Mucosa of rectum (tissue), 2 donors: ENCODE data around the gene ADAMTS20.
"Not testable (repeated sequence)": the region's sequence is repeated elsewhere in the genome, so short reads cannot be mapped to it uniquely, and the experiment has no call there.

ENCODE experiments used
- H3K27ac ChIP-seq, 2 donors: one replicate each; pipeline ENCODE4 v1.7.0; 2013; ENCODE audit warnings: inconsistent platforms in 2 of 2, low read depth in 2 of 2, low read length in 2 of 2
- H3K27me3 ChIP-seq, 2 donors: one replicate each; pipeline ENCODE4 v1.7.0; 2013; ENCODE audit warnings: low read length in 2 of 2; ENCODE audit not compliant: control insufficient read depth in 2 of 2, insufficient read depth in 2 of 2
- H3K36me3 ChIP-seq, 2 donors: one replicate each; pipeline ENCODE4 v1.7.0; 2013; ENCODE audit warnings: low read length in 2 of 2; ENCODE audit not compliant: control insufficient read depth in 2 of 2, insufficient read depth in 2 of 2
- H3K4me1 ChIP-seq, 2 donors: one replicate each; pipeline ENCODE4 v1.7.0; 2013; ENCODE audit warnings: low read length in 2 of 2, mild to moderate bottlenecking in 1 of 2; ENCODE audit not compliant: control insufficient read depth in 2 of 2, insufficient read depth in 2 of 2
- H3K4me3 ChIP-seq, 2 donors: one replicate each; pipeline ENCODE4 v1.7.0; 2013; ENCODE audit warnings: low read length in 2 of 2
- H3K9ac ChIP-seq, 2 donors: one replicate each; pipeline ENCODE4 v1.7.0; 2013; ENCODE audit warnings: low read length in 2 of 2, low read depth in 1 of 2, mild to moderate bottlenecking in 1 of 2
- H3K9me3 ChIP-seq, 2 donors: one replicate each; pipeline ENCODE4 v1.7.0; 2013; ENCODE audit warnings: low read length in 2 of 2; ENCODE audit not compliant: control insufficient read depth in 2 of 2
- donor health status: healthy.
- donor health status: Normal muscosa, but diverticular disease.

Gene ADAMTS20

DNA sequence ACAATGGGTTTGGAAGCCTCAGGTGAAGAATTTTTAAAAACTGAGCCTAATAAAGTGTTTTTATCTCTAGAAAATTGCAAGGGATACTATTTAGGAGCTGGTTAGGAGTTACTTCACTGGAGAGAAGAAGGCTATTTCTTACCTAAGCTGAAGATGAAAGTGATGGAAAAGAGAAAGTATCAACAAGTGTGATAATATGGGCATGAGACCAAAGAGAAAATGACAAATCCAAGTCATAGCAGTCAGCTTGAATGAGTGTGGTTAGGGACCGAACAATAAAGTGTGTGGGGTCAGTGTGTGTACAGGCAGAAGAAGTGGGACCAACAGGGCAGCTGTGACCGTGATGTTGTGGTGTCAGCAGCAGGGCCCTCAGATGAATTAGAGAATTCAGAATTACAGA lies 24.2 kb upstream of the ADAMTS20 start:
- Histone ChIP-seq H3K9ac (no peak overlapping the region), H3K27me3 (no peaks in the 10 kb centered on the region), H3K4me1 (no peaks in the 10 kb centered on the region), H3K4me3 (no peak overlapping the region), H3K27ac (no peak overlapping the region), H3K36me3 (no peaks in the 10 kb centered on the region), H3K9me3 (peaks cover 0 to 2% of the 10 kb centered on the region in 2 donors)

DNA sequence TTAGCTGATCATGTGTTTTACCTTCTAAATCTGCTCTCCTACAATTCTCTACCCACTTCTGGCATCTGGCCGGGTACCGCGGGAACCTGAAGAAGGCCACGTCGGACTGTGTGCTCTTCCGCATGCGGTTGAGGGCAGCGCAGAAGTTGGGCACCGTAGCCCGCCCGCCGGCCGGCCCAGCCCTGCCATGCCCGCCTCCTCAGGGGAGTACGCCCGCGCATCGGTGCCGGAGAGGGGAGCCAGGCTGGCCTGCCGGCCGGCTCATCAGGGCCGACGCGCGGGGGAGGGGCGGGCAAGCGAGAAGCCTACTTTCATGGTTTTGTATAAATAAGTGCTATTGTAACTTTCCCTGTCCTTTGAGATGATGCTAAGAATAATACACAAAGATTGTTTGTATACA lies 19.9 kb upstream of the ADAMTS20 start:
- Histone ChIP-seq H3K36me3 (no peaks in the 10 kb centered on the region), H3K27ac (no peak overlapping the region), H3K9ac (no peak overlapping the region), H3K9me3 (peaks cover 0 to 2% of the 10 kb centered on the region in 2 donors), H3K4me1 (no peaks in the 10 kb centered on the region), H3K27me3 (no peaks in the 10 kb centered on the region), H3K4me3 (no peak overlapping the region)

DNA sequence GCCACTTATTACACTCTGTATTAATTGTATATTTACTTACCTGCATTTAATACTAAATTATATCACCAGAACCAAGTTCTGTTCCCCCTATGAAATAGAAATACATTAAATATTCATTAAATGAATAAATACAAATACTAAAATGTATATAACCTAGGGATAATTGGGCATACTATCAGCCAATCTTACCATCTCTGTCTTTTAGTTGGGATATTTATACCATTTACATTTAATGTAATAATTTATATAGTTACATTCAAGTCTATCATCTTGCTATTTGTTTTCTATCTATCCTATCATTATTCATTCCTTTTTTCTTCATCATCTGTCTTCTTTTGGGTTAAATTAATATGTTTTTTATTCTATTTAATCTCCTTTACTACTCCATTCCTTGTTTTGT lies 4.1 kb upstream of the ADAMTS20 start:
- Histone ChIP-seq H3K27me3 (no peaks in the 10 kb centered on the region), H3K4me3 (no peak overlapping the region), H3K27ac (no peak overlapping the region), H3K4me1 (no peaks in the 10 kb centered on the region), H3K9ac (no peak overlapping the region), H3K36me3 (no peaks in the 10 kb centered on the region), H3K9me3 (peaks cover 0 to 3% of the 10 kb centered on the region in 2 donors)

DNA sequence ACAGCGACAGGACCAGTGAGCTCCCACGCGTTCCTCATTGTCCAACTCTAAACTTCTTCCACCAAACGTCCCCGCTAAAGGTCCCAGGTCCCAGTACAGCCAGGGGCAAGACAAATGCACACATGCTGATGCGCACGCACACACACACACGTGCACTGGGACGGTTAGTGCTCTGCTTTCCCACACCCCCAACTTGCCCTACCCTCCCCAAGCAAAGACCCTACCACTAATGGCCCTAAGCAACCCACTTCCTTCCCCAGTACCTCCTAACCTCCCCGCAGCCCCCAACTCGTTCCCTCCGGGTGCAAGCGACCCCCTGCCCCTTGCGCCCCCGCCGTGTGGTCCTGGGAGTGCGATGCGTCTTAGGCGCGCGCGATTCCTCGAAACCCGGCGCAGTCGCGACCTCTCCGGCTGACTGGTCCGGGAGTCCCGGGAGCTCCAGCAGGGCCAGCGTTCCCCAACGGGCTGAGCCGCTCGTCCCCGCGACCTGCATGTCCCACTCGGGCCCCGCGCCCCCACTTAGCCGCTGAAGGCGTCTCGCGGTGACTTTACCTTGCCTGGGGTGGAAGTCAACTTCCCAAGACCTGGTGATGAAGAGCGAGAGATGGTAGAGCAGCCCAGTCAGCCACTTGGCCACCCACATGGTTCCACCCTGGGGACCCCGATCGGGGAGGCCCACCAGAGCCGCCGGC lies 578 bp downstream of the ADAMTS20 start:
- H3K4me1 ChIP-seq = no peaks in the 10 kb centered on the region
- no peak overlapping the region for H3K27ac ChIP-seq
- H3K9ac ChIP-seq = no peak overlapping the region
- H3K36me3 ChIP-seq = no peaks in the 10 kb centered on the region
- no peak overlapping the region for H3K4me3 ChIP-seq
- H3K27me3 ChIP-seq = no peaks in the 10 kb centered on the region
- H3K9me3 ChIP-seq = peaks cover 0 to 4% of the 10 kb centered on the region in 2 donors

DNA sequence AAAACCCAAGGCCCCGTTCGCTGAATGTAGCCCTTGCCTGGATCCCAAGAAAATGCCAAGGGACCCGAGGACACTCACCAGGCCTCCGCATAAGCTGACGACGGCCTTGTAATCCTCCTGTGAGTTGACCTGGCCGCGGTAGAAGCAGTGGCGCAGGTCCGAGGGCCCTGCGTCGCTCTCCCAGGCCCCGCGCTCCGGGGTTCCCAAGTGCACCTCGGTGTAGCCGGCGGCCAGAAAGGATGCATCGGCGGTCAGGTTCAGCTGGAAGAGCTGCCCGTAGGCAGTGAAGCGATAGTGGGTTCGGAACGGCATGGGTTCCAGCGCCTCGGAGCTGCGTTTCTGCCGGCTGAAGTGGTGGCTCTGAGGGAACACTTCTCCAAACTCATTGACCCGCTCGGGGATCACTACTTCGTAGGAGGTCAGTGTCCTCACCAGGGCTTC lies 1.2 kb downstream of the ADAMTS20 start:
- no peaks in the 10 kb centered on the region for H3K27me3 ChIP-seq
- H3K4me3 ChIP-seq = no peak overlapping the region

DNA sequence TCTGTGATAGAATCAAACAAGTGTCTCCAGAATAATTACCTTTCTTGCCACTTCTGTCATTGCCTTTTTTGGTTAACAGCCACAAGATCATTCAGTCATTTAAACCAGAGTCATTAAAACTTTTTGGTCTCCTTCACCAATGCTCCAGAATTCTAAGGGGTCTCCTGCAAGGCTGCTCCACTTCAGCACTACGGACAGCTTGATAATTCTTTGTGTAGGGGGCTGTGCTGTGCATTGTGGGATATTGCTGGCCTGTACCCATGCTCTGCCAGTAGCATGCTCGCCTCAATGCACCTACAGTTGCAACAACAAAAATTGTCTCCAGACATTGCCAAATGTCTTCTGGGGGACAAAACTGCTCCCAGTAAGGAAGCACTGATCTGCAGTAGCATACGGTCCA lies 7.3 kb downstream of the ADAMTS20 start:
- no peak overlapping the region for H3K4me3 ChIP-seq

More for the DNA sequence above, 1.2 kb downstream of the ADAMTS20 start:
- Histone ChIP-seq H3K4me1 (no peaks in the 10 kb centered on the region), H3K9ac (no peak overlapping the region), H3K36me3 (no peaks in the 10 kb centered on the region), H3K27ac (no peak overlapping the region), H3K9me3 (peaks cover 0 to 4% of the 10 kb centered on the region in 2 donors)

DNA sequence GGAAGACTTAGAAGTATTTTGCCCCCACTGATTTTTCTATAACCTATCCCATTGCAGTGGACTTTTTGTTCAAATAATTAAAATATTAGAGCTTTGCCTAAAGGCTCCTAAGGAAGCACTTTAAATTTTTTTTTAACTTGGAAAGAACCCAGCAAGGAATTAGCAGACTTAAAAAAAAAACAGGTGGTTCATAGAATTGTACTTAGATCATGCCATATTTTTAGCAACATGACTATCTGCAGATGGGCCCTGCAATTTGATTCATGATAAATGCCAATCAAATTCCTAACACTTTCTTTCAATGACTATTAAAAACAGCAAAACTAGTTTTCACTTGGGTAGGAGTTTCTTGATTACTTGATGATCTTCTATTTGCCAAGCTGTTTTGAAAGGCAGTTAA lies 11.5 kb downstream of the ADAMTS20 start:
- Histone ChIP-seq H3K27me3 (no peaks in the 10 kb centered on the region), H3K36me3 (no peaks in the 10 kb centered on the region), H3K4me1 (no peaks in the 10 kb centered on the region), H3K4me3 (no peak overlapping the region), H3K27ac (no peak overlapping the region), H3K9me3 (no peaks in the 10 kb centered on the region), H3K9ac (no peak overlapping the region)

More for the DNA sequence above, 7.3 kb downstream of the ADAMTS20 start:
- no peaks in the 10 kb centered on the region for H3K36me3 ChIP-seq
- H3K27ac ChIP-seq = no peak overlapping the region
- H3K9ac ChIP-seq = no peak overlapping the region
- H3K4me1 ChIP-seq = no peaks in the 10 kb centered on the region
- no peaks in the 10 kb centered on the region for H3K27me3 ChIP-seq
- no peaks in the 10 kb centered on the region for H3K9me3 ChIP-seq

DNA sequence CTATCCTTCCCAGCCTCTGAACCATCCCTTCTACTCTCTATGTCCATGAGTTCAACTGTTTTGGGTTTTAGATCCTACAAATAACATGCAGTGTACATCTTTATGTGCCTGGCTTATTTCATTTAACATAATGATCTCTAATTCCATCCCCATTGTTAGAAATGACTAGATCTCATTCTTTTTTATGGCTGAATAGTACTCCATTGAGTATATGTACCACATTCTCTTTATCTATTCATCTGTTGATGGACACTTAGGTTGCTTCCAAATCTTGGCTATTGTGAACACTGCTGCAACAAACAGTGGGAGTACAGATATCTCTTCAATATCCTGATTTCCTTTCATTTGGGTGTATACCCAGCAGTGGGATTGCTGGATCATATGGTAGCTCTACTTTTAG lies 14.3 kb downstream of the ADAMTS20 start:
- not testable (repeated sequence) for H3K36me3 ChIP-seq, H3K27me3 ChIP-seq, H3K9me3 ChIP-seq, H3K4me1 ChIP-seq, H3K27ac ChIP-seq, H3K4me3 ChIP-seq, H3K9ac ChIP-seq

DNA sequence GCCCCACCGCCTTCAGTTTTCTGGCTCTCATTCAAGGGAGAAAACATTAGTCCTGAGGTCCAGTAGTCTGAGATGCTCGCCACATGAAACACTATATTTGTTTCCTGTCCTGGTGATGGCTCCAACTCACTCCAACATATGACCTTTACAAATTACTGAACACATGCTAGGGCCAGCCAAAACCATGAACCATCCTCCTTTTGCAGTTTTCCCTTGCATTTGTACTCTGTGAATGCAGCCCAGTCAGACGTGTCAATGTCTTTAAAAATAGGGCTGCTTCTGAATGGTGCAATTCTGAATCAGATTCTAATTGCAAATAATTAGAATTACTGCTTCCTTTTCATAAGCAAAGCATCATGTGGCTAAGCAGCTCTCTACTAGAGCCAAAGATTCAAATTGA lies 36.0 kb downstream of the ADAMTS20 start:
- no peak overlapping the region for H3K27ac ChIP-seq
- no peak overlapping the region for H3K9ac ChIP-seq
- H3K27me3 ChIP-seq = no peaks in the 10 kb centered on the region
- H3K9me3 ChIP-seq = no peaks in the 10 kb centered on the region
- no peaks in the 10 kb centered on the region for H3K4me1 ChIP-seq
- no peaks in the 10 kb centered on the region for H3K36me3 ChIP-seq
- no peak overlapping the region for H3K4me3 ChIP-seq

DNA sequence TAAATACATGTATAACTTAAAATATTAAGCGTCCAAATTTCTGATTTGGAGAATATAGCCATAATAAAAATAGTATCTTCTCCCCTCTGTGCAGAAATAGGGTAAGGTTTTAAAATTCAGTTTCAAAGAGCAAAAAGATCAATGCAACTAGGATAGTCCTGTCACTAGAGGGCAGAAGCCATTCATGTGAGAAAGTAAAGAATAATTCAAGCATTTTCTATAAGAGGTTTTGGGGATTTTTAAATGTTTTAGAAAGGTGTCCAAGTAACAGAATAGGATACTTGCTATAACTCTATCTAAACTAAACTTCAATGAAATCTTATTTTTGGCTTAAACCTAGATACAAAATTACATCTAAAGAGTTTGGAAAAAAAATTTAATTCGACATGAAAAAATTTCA lies 50.3 kb downstream of the ADAMTS20 start:
- no peaks in the 10 kb centered on the region for H3K27me3 ChIP-seq
- no peak overlapping the region for H3K9ac ChIP-seq
- H3K4me3 ChIP-seq = no peak overlapping the region
- H3K9me3 ChIP-seq = no peaks in the 10 kb centered on the region
- H3K4me1 ChIP-seq = no peaks in the 10 kb centered on the region
- no peak overlapping the region for H3K27ac ChIP-seq
- H3K36me3 ChIP-seq = no peaks in the 10 kb centered on the region
